NCI-H82 treated with DMSO at 0.1 percent for 48 hours (cell line): ENCODE results near the gene SPP2.

Experiments used
- DNase-seq: peaks from one replicate; lab custom pipeline; 2025; ENCODE audit not compliant: unreplicated experiment; lab: John Stamatoyannopoulos, UW

Gene SPP2

DNA sequence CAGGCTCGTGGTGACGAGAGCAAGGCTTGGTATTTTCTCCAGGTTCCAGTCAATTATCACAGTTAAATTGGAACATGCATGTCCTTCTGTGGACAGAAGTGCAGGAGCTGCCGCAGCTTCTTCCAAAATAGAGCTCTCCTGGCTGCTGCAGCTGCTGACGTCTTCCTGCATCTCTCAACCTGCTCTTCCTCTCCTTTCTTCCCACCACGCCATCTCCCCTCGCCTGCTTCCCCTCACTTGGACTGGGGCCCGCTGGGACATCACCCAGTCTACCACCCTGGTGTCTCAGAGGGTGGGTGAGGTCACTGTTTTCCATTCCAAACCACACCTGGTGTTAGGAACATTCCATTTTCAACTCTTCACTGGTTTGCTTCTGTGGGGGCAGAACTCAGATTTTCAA, 41.4 kb downstream of the SPP2 start:
- DNase-seq = no peak

DNA sequence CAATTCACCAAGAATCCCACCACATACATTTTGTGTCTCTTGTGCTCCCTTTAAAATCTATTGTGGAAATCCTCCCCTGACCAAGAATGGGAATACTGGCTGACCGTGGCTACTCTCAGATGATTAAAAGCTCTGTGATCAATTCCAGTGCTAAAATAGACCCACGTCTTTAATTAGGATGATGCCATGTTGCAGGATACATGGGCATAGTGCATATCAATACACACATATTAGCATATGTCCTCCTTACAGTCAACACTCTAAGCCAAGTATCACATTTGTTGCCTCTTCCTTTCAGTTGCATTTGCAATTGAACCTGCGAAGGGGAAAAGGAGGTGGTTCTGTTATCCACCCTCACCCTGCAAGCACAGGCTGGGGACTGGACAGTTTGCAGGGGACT, 41.8 kb downstream of the SPP2 start:
- DNase-seq = no peak

DNA sequence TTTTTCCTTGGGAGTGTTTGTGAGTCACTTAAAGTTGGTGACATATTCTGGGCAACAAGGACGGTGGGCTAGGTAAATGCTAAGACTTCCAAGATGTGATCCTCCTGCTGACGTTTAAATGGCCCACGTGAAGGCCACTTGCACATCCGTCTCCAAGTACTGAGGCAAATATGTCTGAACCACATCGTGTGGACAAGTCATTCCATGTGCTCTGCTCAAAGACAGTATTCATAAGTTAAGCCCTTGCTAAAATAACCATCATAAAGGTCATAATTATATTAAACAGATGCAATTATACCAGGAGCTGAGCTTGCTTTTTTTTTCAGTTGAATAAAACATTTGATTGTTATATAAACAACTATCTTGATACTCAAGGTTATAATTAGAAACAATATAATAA, 44.8 kb downstream of the SPP2 start:
- no peak for DNase-seq

DNA sequence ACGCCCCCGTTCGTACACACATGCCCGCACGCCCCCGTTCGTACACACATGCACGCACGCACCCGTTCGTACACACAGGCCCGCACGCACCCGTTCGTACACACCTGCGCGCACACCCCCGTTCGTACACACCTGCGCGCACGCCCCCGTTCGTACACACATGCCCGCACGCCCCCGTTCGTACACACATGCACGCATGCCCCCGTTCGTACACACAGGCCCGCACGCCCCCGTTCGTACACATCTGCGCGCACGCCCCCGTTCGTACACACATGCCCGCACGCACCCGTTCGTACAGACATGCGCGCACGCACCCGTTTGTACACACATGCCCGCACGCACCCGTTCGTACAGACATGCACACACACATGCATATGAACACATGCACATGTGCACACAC, 45.7 kb downstream of the SPP2 start:
- DNase-seq = no peak

DNA sequence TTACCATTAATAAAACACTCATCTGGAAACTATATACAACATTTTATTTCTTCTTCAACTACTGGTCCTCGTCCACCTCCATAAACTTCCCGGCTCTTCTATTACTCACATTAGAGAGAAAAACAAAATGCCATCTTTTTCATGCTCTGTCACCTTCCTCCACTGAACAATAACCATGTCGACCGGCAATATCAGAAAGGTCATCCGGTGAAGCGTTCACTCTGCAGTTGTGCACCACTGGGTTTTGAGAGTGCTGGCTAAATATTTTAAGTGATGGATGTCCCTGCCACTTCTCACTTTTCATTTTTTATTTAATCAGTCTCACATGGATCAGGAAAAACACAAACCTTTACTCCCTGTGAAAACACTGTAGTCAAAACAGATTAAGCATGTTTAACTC, 48.2 kb downstream of the SPP2 start:
- no peak for DNase-seq

DNA sequence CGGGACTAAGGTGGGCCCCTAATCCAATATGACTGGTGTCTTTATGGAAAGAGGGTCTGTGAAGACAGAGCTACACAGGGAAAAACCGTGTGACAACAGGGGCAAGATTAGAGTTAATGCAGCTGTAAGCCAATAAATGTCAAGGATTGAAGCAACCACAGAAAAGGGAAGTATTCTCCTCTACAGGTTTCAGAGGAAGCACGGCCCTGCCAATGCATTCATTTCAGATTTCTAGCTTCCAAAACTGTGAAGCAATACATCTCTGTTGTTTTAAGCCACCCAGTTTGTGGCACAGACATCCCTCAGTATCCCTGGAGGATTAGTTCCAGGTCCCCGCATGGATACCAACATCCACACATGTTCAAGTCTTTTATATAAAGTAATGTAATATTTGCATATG, 48.8 kb downstream of the SPP2 start:
- DNase-seq = peak; percentile 93

DNA sequence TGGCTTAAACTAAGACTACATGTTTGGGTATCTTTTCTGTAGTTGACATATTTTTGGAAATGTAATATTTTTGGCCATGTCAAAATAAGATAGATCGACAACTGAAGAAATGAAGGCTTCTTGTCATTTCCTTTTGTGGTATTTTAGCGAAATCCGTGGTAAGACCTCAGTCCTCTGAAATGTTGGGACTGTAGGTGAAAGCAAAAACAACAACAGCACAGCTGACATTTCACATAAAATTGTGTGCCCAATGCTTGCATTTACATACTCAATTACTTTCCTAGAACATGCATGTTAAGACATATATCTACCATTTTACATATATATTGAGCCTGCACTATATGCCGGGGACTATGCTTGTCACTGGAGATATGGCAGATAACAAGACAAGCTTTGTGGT, 50.2 kb downstream of the SPP2 start:
- DNase-seq = no peak

DNA sequence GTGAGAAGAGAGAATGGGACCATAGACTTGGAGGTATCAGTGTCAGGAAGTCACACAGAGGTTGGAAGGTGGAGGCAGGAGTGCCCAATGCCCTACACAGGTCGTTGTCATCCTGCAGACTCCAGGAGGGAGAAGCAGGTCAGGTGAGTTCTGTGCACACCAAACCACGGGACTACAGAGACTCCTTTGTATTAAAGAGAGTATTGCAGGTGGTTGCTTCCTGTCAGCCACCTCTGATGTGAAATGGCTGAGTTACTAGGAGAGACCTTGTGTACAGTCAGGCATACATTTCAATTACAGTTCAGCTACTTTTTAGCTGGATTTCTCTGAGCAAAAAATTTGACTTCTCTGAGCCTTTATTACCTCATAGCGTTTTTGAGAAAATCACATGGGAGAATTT, 51.6 kb downstream of the SPP2 start:
- DNase-seq = no peak

DNA sequence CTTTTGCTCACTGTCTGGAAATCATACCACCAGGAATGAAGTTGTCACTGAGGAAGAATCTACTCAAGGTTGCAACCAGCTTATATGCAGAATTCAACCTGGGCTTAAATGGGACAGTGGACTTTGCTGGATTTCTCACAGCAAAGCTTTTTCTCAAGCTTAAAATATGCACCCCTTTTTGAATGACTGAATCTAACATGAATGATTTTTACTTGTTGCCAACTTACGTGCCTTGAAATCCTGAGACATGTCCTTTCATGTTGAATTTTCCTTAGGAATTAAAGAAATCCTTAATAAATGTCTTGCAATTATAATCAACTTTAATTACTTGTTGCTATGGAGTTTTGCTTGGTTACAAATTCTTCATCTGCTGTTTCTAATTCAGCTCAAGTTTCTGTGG, 57.4 kb downstream of the SPP2 start:
- DNase-seq = no peak

DNA sequence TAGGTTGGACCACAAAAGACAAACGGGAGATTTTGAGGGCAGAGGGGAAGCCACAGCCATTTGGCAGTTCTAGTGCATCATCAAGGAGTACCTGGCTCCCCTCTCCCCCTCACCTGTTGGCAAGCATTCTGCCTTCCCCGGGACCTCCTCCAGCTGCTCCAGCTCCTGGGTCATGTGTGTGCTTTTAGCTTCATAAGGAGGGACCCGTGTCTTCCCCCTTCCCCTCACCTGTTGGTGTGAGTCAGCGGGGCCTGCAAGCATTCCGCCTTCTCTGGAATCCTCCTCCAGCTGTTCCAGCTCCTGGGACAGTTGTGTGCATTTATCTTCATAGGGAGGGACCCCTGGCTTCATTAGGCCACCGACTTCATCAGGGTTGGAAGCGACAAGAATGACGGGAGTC, 58.8 kb downstream of the SPP2 start:
- DNase-seq = no peak

DNA sequence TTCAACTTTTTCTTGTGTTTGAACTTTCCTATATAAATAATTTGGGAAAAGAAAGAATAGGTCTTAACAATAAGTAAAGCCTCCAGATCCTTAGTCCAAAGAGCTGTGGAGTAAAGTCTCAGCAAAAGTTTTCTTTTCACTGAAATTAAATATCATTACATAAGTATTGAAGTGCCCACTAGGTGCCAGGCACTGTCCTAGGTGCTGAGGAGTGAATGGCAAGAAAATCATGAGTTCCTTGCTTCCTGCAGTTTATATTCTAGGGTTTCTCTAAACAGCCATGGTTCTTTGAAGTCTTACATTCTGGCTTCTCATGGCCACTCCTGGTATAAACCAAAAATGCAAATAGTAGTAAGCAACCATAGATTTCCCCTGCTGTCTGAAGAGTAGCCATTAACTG, 59.7 kb downstream of the SPP2 start:
- DNase-seq = no peak

DNA sequence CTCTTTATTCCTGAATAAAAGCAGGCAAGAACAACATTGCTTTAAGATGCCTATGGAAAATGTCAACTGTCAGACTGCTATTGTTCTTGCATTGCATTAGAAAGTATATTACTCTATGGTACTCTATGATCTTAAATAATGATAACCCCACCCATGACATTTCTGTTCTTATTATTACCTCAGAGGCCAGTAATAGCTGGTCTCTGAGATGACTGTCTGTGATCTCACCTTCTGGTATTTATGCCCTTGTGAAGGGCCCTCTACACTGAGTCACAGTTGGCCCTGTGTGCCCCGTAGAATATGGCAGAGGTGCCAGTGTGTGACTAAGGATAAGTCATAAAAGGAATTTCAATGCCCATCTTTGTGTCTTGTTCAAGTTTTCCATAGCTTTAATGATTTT, 61.0 kb downstream of the SPP2 start:
- DNase-seq = no peak

DNA sequence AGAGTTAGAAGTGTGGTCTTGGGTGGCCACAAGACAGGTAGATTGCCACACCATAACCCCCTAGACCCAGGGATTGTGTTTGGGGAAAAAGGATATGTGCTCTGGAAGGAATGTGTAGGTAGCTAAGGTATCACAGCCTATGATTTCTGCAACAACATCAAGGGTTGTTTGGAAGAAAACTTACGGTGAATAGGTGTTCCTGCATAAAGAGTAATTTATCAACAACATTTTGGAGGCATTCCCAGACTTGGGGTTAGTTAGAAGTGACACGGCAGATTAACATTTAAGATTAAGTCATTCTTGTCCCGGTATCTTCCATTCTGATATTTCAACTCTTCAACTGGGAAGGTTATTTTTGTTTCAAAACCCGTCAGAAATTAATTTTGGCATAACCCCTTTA, 65.5 kb downstream of the SPP2 start:
- no peak for DNase-seq

DNA sequence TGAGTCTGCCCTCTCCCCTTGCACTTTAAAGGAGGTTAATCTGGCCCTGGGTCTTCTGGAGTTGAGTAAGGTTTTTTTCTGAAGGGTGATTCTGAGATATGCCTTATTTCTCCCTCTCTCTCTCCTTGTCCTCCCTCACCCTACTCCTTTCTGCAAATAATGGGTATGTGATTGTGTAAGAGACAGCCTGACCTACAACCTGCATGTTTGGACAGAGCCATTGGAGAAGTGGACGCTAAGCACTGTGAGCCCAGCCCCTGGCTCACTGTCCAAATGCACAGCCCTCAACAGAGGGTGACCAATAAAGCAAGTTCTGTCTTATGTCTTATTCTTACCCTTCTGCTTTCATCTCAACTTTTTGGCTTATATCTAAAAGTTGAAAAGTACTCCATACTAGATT, 71.5 kb downstream of the SPP2 start:
- no peak for DNase-seq

DNA sequence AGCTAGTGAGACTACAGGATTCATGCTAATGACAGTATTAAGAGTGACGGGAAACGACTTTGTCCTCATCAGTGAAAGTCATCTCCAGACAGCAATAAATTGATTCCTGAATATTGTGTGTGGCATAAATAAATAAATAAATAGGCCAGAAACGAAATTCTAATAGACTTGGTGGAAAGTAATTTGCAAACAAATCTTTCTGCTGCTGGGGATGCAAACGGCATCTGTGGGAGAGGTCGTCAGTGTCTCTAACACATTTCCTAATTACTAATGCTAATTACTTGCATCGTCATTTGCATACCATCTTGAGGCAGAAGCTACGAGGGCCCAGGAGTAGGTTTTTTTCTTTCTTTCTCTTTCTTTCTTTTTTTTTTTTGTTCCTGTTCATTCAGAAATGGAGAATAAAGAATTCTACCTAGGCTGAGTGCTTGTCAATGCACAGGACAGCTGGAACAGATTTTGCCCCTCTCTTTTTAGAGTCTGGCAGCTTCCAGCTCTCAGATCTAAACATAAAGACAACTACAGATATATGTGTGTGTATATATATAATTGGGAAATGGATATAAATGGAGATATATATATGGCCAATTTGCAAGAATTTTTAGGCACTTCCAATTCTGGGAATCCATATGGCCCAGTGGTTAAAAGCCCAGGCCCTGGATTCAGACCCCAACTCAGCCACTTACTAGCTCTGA, 75.1 kb downstream of the SPP2 start:
- no peak for DNase-seq

DNA sequence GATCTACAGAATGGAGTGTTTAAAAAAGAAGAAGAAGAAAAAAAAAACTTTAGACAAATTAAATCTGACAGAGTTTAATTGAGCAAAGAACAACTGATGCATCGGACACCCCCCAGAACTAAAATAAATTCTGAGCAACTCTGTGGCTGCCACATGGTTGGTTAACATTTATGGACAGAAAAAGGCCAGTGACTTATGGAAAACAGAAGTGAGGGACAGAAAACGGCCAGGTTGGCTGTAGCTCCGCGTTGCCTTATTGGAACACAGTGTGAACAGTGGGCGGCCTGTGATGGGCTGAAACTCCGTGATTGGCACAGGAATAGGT, 75.6 kb downstream of the SPP2 start:
- DNase-seq = no peak
